IMR-90 (cell line): ENCODE results near the gene NR6A1. TPM values are rescaled to one million over a fixed set of nuclear protein-coding genes. Genes with fewer than 3 reads are reported as not detected.

Experiments used
- ATAC-seq: fragments of 200-7000 bp; cut with Tn5 transposase; 2 replicates; pipeline ENCODE4 v1.9.1; 2020; ENCODE audit warnings: low read depth, mild to moderate bottlenecking, moderate library complexity
- BruUV-seq: library from RNA; stranded (reverse); fragments of 400-500 nt; replicated peaks from 2 replicates; lab custom pipeline; 2021; lab: Mats Ljungman, UMichigan
- CTCF ChIA-PET: fragments of 300-600 bp; formaldehyde crosslinking; extraction: SDS; loops from one replicate; lab custom pipeline; 2021; ENCODE audit warnings: antibody characterized with exemption; lab: Yijun Ruan, JAX
- POLR2A ChIA-PET: fragments of 300-600 bp; sonication (Branson Sonifier 250); formaldehyde crosslinking; loops from one replicate; lab custom pipeline; 2022; ENCODE audit warnings: antibody characterized with exemption; ENCODE audit not compliant: unreplicated experiment; lab: Charles Lee
- DNase-seq: peaks from one replicate; pipeline ENCODE4 v3.0.0; 2013
- H2AFZ ChIP-seq: replicated peaks from 2 replicates; pipeline ENCODE3; 2013; ENCODE audit warnings: low read length, mild to moderate bottlenecking; ENCODE audit not compliant: poor library complexity
- H2AK5ac ChIP-seq: 2 replicates; pipeline ENCODE4 v1.6.1; 2013; ENCODE audit warnings: low read depth, low read length, inconsistent platforms
- H2AK9ac ChIP-seq: replicated peaks from 2 replicates; pipeline ENCODE3; 2013; ENCODE audit warnings: mild to moderate bottlenecking, low read depth, low read length, moderate library complexity; ENCODE audit not compliant: poor library complexity
- H2BK120ac ChIP-seq: 2 replicates; pipeline ENCODE4 v1.6.1; 2013; ENCODE audit warnings: low read depth, low read length, inconsistent platforms
- H2BK15ac ChIP-seq: 3 replicates; pipeline ENCODE4 v1.6.1; 2013; ENCODE audit warnings: low read depth, low read length, inconsistent platforms
- H2BK20ac ChIP-seq: 2 replicates; pipeline ENCODE4 v1.6.1; 2013; ENCODE audit warnings: low read depth, mild to moderate bottlenecking, inconsistent platforms, low read length, moderate library complexity
- H2BK5ac ChIP-seq: 2 replicates; pipeline ENCODE4 v1.6.1; 2013; ENCODE audit warnings: mild to moderate bottlenecking, low read depth, low read length, inconsistent platforms; ENCODE audit not compliant: poor library complexity, severe bottlenecking
- H3K14ac ChIP-seq: replicated peaks from 2 replicates; pipeline ENCODE4 v1.6.1; 2013; ENCODE audit warnings: low read depth, low read length, inconsistent platforms
- H3K18ac ChIP-seq: 2 replicates; pipeline ENCODE4 v1.6.1; 2013; ENCODE audit warnings: low read depth, low read length, control low read depth
- H3K23ac ChIP-seq: 2 replicates; pipeline ENCODE4 v1.6.1; 2013; ENCODE audit warnings: low read depth, low read length, inconsistent platforms
- H3K27ac ChIP-seq: 2 replicates; pipeline ENCODE4 v1.5.1; 2013; ENCODE audit warnings: mild to moderate bottlenecking, control low read depth, low read length; ENCODE audit not compliant: insufficient read depth
- H3K27me3 ChIP-seq: 2 replicates; pipeline ENCODE4 v1.6.1; 2013; ENCODE audit warnings: low read length; ENCODE audit not compliant: control insufficient read depth, insufficient read depth
- H3K36me3 ChIP-seq: 2 replicates; pipeline ENCODE4 v1.6.1; 2013; ENCODE audit warnings: low read length, mixed read lengths; ENCODE audit not compliant: control insufficient read depth, insufficient read depth
- H3K4ac ChIP-seq: 2 replicates; pipeline ENCODE4 v1.6.1; 2013; ENCODE audit warnings: low read depth, low read length, inconsistent platforms
- H3K4me1 ChIP-seq: 2 replicates; pipeline ENCODE4 v1.6.1; 2013; ENCODE audit warnings: low read length, mixed read lengths; ENCODE audit not compliant: control insufficient read depth, insufficient read depth
- H3K4me2 ChIP-seq: 2 replicates; pipeline ENCODE4 v1.6.1; 2013; ENCODE audit warnings: low read depth, mild to moderate bottlenecking, control low read depth, low read length, moderate library complexity
- H3K4me3 ChIP-seq: 2 replicates; pipeline ENCODE4 v1.5.1; 2013; ENCODE audit warnings: low read depth, mild to moderate bottlenecking, control low read depth, low read length, moderate library complexity; ENCODE audit not compliant: insufficient read depth
- H3K56ac ChIP-seq: 2 replicates; pipeline ENCODE4 v1.6.1; 2013; ENCODE audit warnings: low read length, inconsistent platforms; ENCODE audit not compliant: insufficient read depth; ENCODE audit errors: extremely low read depth
- H3K79me1 ChIP-seq, 2 experiments: 2 replicates each; pipeline ENCODE4 v1.6.1; 2013; ENCODE audit warnings: low read length in 2 of 2, inconsistent platforms in 1 of 2, low read depth in 1 of 2
- H3K9ac ChIP-seq: 2 replicates; pipeline ENCODE4 v1.6.1; 2013; ENCODE audit warnings: low read depth, low read length, control low read depth
- H3K9me1 ChIP-seq: 2 replicates; pipeline ENCODE4 v1.6.1; 2013; ENCODE audit warnings: low read length, inconsistent platforms; ENCODE audit not compliant: insufficient read depth
- H3K9me3 ChIP-seq: 2 replicates; pipeline ENCODE4 v1.6.1; 2013; ENCODE audit warnings: low read length; ENCODE audit not compliant: control insufficient read depth, insufficient read depth
- H4K20me1 ChIP-seq: 2 replicates; pipeline ENCODE4 v1.6.1; 2013; ENCODE audit warnings: low read length, inconsistent platforms; ENCODE audit not compliant: insufficient read depth
- H4K5ac ChIP-seq: 2 replicates; pipeline ENCODE4 v1.6.1; 2013; ENCODE audit warnings: mild to moderate bottlenecking, low read depth, low read length, control low read depth
- H4K8ac ChIP-seq, 2 experiments: 2 replicates each; pipeline ENCODE4 v1.6.1; 2013; ENCODE audit warnings: low read depth in 2 of 2, low read length in 2 of 2, control low read depth in 1 of 2, inconsistent platforms in 1 of 2
- H4K91ac ChIP-seq: 2 replicates; pipeline ENCODE4 v1.6.1; 2013; ENCODE audit warnings: low read depth, low read length, inconsistent platforms; ENCODE audit not compliant: insufficient read depth
- CHD1 ChIP-seq: IDR thresholded peaks from 2 replicates; pipeline ENCODE4 v1.6.1; 2012; ENCODE audit warnings: low read depth, low read length, improper control_type of control experiment
- MAFK ChIP-seq: IDR thresholded peaks from 2 replicates; pipeline ENCODE4 v1.6.1; 2012; ENCODE audit warnings: low read depth, low read length, improper control_type of control experiment
- MXI1 ChIP-seq: IDR thresholded peaks from 2 replicates; pipeline ENCODE4 v1.6.1; 2012; ENCODE audit warnings: low read depth, mild to moderate bottlenecking, low read length, moderate library complexity, borderline replicate concordance
- WGBS, 2 experiments: methylation state at CpG; one replicate each; pipeline versions ENCODE4 v1.1.5 to v1.1.7; 2013; ENCODE audit warnings: missing lambda C conversion rate in 2 of 2; ENCODE audit not compliant: insufficient read length in 1 of 2; ENCODE audit errors: extremely low coverage in 2 of 2; 5-methylcytosine and 5-hydroxymethylcytosine counted together
- dilution Hi-C: fragments of 300-500 bp; cut with HindIII; formaldehyde crosslinking; loops from one replicate; pipeline ENCODE4 v1.14.3; 2018; ENCODE audit warnings: low sequenced_read_pairs; ENCODE audit not compliant: unreplicated experiment
- in situ Hi-C: fragments of 300-500 bp; cut with MboI; formaldehyde crosslinking; loops from 3 replicates; pipeline ENCODE4 v1.14.3; 2019; ENCODE audit warnings: low sequenced_read_pairs, inconsistent platforms, mixed read lengths
- intact Hi-C: fragments of 100-400 bp; cut with micrococcal nuclease; formaldehyde crosslinking; loops from 2 replicates; pipeline ENCODE4 v1.10.0; 2022
- polyA plus RNA-seq, 3 experiments: library from polyadenylated mRNA; depleted of rRNA; stranded (reverse); fragments of >200 nt; gene quantifications; 2 replicates each; pipeline ENCODE4 v1.2.3, GENCODE V29; 2012; ENCODE audit warnings: low replicate concordance in 1 of 3
- total RNA-seq: library from RNA; depleted of rRNA; stranded (reverse); fragments of >200 nt; gene quantifications from 2 replicates; pipeline ENCODE4 v1.2.3, GENCODE V29; 2012

Gene NR6A1
- total and polyA plus RNA-seq, 2 of the 4 experiments (the other 2 are of a cell fraction): 0.14 to 0.36 TPM

- Histone ChIP-seq H2BK15ac (no peak overlapping the region; the same call in 2 of the 3 replicates), H4K8ac (peak overlapping the region in 1 of 2 experiments; percentile 28; a peak in 2 of 4 replicates), H3K79me1 (peaks cover 18 to 70% of the 10 kb centered on the region in 2 experiments), H3K4me3 (no peak overlapping the region), H3K27ac (no peak overlapping the region), H3K36me3 (no peaks in the 10 kb centered on the region), H3K14ac (peak overlapping the region; percentile 69; the same call in 1 of the 2 replicates), H2AK5ac (no peak overlapping the region), H3K18ac (peak overlapping the region; percentile 62; the same call in 1 of the 2 replicates), H4K20me1 (no peaks in the 10 kb centered on the region; the same call in 1 of the 2 replicates), H3K9me3 (no peaks in the 10 kb centered on the region), H3K9ac (no peak overlapping the region), H3K27me3 (no peaks in the 10 kb centered on the region), H2AFZ (no peak overlapping the region), H4K5ac (peak overlapping the region; percentile 56; the same call in 1 of the 2 replicates), H3K4me2 (peak overlapping the region; percentile 63), H2BK5ac (peak overlapping the region; percentile 52), H3K4me1 (peaks cover 10% of the 10 kb centered on the region; the same call in 1 of the 2 replicates), H3K56ac (no peak overlapping the region; the same call in 1 of the 2 replicates), H2AK9ac (no peak overlapping the region), H2BK20ac (no peak overlapping the region), H2BK120ac (no peak overlapping the region), H3K9me1 (peaks cover 4% of the 10 kb centered on the region), H3K23ac (peak overlapping the region; percentile 18; the same call in 1 of the 2 replicates), H4K91ac (no peak overlapping the region), H3K4ac (peak overlapping the region; percentile 54; the same call in 1 of the 2 replicates)
- POLR2A ChIA-PET: no interaction called here
- intact Hi-C loops (no loop called here), in situ Hi-C loops (no loop called here), dilution Hi-C loops (no loop called here)
- no TSS peak for BruUV-seq
- no CpG with 5 or more reads among the region's 6 CpGs for WGBS, 2 experiments
- ATAC-seq: no peak
- CTCF ChIA-PET: interaction anchor here (0.5 to 0.6 kb wide), 2 partner anchors 26 to 33 kb away, joined by 3 read pairs; no protein-coding TSS in a partner anchor
- DNase-seq: no peak
- TF ChIP-seq MXI1: no peak
- TF ChIP-seq MAFK: peak; percentile 44
- no peak for TF ChIP-seq CHD1
Observed at GRCh38 chr9:124663046-124663961, 107.8 kb downstream of the NR6A1 start.
